ENCODE results near the gene ZNF264.

DNA sequence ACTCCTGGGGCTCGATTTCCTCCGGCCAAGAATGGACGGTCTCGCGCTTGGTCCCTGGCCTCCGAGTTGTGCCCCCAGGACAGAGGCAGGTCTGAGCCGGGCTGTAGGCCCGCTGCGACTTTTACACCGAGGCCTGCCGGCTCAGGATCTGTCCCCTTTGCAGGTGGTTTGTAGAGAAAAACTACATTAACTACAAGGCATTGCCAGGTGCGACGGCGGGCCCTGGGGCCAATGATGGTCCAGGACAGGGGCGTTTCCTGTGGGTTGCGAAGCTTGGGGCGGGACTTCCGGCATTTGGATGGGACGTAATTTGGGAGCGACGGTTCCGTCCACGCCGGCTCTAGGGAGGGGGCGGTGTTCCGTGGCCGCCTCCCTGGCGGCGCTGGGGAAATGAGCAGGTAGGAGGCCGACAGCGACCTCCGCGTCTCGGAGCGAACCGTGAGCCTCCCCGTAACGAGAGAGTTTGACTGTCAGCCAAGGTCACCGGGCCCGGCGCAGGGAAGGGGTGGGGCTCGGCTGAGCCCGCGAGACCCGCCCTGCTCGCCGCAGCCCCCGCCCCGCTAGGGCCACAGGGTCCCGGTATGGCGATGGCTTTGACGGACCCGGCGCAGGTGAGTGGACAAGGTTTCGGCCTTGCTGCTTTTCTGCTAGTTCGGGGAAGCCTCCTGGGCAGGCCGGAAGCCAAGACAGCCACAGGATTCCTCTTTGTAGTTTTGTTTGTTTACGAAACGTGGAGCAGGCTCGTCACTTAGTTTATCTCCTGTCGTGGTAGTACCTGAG, 49.2 kb downstream of the ZNF264 start, which contains the start of gene ZNF805:
- TF ChIP-seq POLR2A (IDR thresholded peaks at IDR 0.05) = peak in 1 of 2 donors; percentile 73
- TF ChIP-seq, protein P1, sequence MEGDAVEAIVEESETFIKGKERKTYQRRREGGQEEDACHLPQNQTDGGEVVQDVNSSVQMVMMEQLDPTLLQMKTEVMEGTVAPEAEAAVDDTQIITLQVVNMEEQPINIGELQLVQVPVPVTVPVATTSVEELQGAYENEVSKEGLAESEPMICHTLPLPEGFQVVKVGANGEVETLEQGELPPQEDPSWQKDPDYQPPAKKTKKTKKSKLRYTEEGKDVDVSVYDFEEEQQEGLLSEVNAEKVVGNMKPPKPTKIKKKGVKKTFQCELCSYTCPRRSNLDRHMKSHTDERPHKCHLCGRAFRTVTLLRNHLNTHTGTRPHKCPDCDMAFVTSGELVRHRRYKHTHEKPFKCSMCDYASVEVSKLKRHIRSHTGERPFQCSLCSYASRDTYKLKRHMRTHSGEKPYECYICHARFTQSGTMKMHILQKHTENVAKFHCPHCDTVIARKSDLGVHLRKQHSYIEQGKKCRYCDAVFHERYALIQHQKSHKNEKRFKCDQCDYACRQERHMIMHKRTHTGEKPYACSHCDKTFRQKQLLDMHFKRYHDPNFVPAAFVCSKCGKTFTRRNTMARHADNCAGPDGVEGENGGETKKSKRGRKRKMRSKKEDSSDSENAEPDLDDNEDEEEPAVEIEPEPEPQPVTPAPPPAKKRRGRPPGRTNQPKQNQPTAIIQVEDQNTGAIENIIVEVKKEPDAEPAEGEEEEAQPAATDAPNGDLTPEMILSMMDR (IDR thresholded peaks at IDR 0.05) = peak in 7 of 12 donors; percentile 7 to 33 (median 16)

All from heart left ventricle (tissue), 13 donors.